CD4-positive, alpha-beta T cell (primary cell): ENCODE data around the gene TMEM131. TPM values are rescaled to one million over a fixed set of nuclear protein-coding genes. Genes with fewer than 3 reads are reported as not detected.

Experiments
- ATAC-seq: fragments of 200-7000 bp; cut with Tn5 transposase; one replicate; pipeline ENCODE4 v1.10.0; 2022; ENCODE audit warnings: mild to moderate bottlenecking; ENCODE audit not compliant: poor library complexity
- CTCF ChIA-PET: fragments of 350-600 bp; sonication (Branson Sonifier 250); formaldehyde crosslinking; loops from one replicate; lab custom pipeline; 2021; ENCODE audit warnings: antibody characterized with exemption, inconsistent platforms; lab: Charles Lee
- POLR2A ChIA-PET: fragments of 350-600 bp; sonication (Branson Sonifier 250); formaldehyde crosslinking; loops from one replicate; lab custom pipeline; 2021; ENCODE audit warnings: antibody characterized with exemption, inconsistent platforms; lab: Charles Lee
- DNase-seq, 14 experiments: peaks; one replicate each; pipeline ENCODE4 v3.0.0-alpha.2; 2013 to 2020; ENCODE audit warnings: mixed read lengths in 2 of 14
- H3K27ac ChIP-seq, 2 donors: one replicate each; pipeline versions ENCODE4 v1.5.1 to v1.7.0; 2013; ENCODE audit warnings: low read length in 2 of 2, low read depth in 1 of 2, mild to moderate bottlenecking in 1 of 2
- H3K27me3 ChIP-seq, 2 experiments: 1 replicate in 1 of 2; 2 replicates in 1 of 2; pipeline versions ENCODE4 v1.6.1 to v1.7.0; 2013; ENCODE audit warnings: low read length in 2 of 2, control low read depth in 1 of 2, mild to moderate bottlenecking in 1 of 2, moderate library complexity in 1 of 2; ENCODE audit not compliant: insufficient read depth in 2 of 2, control insufficient read depth in 1 of 2
- H3K36me3 ChIP-seq: one replicate; pipeline ENCODE4 v1.6.1; 2013; ENCODE audit warnings: low read length, control low read depth; ENCODE audit not compliant: insufficient read depth
- H3K4me1 ChIP-seq: one replicate; pipeline ENCODE4 v1.6.1; 2013; ENCODE audit warnings: low read length, control low read depth; ENCODE audit not compliant: insufficient read depth
- H3K4me3 ChIP-seq: one replicate; pipeline ENCODE4 v1.5.1; 2013; ENCODE audit warnings: mild to moderate bottlenecking, low read length, moderate library complexity
- H3K9me3 ChIP-seq, 2 experiments: 1 replicate in 1 of 2; 2 replicates in 1 of 2; pipeline versions ENCODE4 v1.6.1 to v1.7.0; 2013; ENCODE audit warnings: low read length in 2 of 2, mild to moderate bottlenecking in 2 of 2, control low read depth in 1 of 2, moderate library complexity in 1 of 2; ENCODE audit not compliant: control insufficient read depth in 1 of 2, insufficient read depth in 1 of 2
- H3K27ac Mint-ChIP-seq: one replicate; pipeline ENCODE4 v1.8.0; 2020; ENCODE audit warnings: mixed read lengths
- H3K27me3 Mint-ChIP-seq: one replicate; pipeline ENCODE4 v1.8.0; 2021; ENCODE audit warnings: mixed read lengths
- H3K36me3 Mint-ChIP-seq: one replicate; pipeline ENCODE4 v1.8.0; 2021; ENCODE audit warnings: low read depth, mixed read lengths
- H3K4me1 Mint-ChIP-seq: one replicate; pipeline ENCODE4 v1.8.0; 2021; ENCODE audit warnings: low read depth, mixed read lengths
- H3K4me3 Mint-ChIP-seq: one replicate; pipeline ENCODE4 v1.8.0; 2020; ENCODE audit warnings: mild to moderate bottlenecking, mixed read lengths
- H3K9me3 Mint-ChIP-seq: one replicate; pipeline ENCODE4 v1.8.0; 2020; ENCODE audit warnings: mixed read lengths
- intact Hi-C, 2 experiments: fragments of 100-400 bp; cut with DNase I in 1 of 2; cut with micrococcal nuclease in 1 of 2; formaldehyde crosslinking; loops; one replicate each; pipeline versions ENCODE4 v1.15.1 to v1.9.0; 2023 to 2025; cut with DNase I, micrococcal nuclease
- total RNA-seq, 174 experiments: library from RNA in 2 of 174; stranded (reverse) in 2 of 174; gene quantifications; one replicate each; pipeline ENCODE4 v1.2.3 and lab custom pipeline; 2021 to 2026
- TF ChIP-seq, protein P1 (sequence below): fragments of 200-600 bp; IDR thresholded peaks from one replicate; pipeline ENCODE4 v1.8.0; 2022; ENCODE audit warnings: antibody characterized with exemption, mild to moderate bottlenecking

TMEM131 gene
- total RNA-seq, 2 experiments from 2014 or later, result 29.2 to 33.6 TPM

DNA sequence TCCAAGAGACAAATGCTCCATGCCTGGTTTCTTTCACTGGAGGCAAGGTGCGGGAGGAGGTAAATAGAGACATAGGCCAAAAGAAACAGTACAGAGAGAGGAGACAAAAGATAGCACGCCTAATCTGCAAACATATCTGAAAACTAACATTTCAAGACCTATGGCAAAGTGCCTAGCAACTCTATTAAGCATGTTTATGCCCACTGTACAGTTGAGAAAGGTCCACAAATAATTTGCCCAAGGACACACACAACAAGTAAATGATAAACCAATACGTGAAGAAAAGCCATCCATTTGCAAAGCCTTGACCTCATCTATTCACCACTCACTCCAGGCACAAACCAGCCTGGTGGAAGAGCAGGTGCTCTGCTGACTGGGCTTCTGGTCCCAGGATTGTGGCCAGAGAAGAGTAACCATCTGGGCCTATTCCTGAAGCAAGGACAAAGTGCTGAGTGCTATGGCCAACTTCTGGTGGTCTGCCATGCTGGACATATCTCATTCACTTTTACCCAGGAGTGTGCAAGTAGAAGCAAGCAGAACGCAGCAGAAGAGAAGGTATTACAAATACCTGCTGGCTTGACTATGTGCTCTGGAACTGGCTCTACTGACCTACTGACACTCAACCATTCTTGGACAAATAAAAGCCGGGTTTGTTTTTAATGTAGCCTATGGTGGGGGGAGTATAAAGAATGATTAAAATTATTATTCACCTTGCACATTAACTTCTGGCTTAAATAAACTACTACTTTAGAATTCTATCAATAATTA lies 25.3 kb downstream of the TMEM131 start:
- ChIA-PET CTCF (no interaction called here), POLR2A (no interaction called here)
- Mint-ChIP-seq H3K27ac (no peak overlapping the region), H3K4me3 (no peak overlapping the region), H3K9me3 (peaks cover 9% of the 10 kb centered on the region), H3K36me3 (peaks cover 40% of the 10 kb centered on the region), H3K27me3 (no peaks in the 10 kb centered on the region), H3K4me1 (peaks cover 81% of the 10 kb centered on the region)
- Histone ChIP-seq H3K36me3 (no peaks in the 10 kb centered on the region), H3K27me3 (no peaks in the 10 kb centered on the region), H3K27ac (no peak overlapping the region), H3K9me3 (no peaks in the 10 kb centered on the region), H3K4me1 (peaks cover 11% of the 10 kb centered on the region), H3K4me3 (no peak overlapping the region)
- ATAC-seq (no peak), DNase-seq (no peak)
- TF ChIP-seq, protein P1, sequence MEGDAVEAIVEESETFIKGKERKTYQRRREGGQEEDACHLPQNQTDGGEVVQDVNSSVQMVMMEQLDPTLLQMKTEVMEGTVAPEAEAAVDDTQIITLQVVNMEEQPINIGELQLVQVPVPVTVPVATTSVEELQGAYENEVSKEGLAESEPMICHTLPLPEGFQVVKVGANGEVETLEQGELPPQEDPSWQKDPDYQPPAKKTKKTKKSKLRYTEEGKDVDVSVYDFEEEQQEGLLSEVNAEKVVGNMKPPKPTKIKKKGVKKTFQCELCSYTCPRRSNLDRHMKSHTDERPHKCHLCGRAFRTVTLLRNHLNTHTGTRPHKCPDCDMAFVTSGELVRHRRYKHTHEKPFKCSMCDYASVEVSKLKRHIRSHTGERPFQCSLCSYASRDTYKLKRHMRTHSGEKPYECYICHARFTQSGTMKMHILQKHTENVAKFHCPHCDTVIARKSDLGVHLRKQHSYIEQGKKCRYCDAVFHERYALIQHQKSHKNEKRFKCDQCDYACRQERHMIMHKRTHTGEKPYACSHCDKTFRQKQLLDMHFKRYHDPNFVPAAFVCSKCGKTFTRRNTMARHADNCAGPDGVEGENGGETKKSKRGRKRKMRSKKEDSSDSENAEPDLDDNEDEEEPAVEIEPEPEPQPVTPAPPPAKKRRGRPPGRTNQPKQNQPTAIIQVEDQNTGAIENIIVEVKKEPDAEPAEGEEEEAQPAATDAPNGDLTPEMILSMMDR, result no peak
- intact Hi-C loops, result no loop called here

DNA sequence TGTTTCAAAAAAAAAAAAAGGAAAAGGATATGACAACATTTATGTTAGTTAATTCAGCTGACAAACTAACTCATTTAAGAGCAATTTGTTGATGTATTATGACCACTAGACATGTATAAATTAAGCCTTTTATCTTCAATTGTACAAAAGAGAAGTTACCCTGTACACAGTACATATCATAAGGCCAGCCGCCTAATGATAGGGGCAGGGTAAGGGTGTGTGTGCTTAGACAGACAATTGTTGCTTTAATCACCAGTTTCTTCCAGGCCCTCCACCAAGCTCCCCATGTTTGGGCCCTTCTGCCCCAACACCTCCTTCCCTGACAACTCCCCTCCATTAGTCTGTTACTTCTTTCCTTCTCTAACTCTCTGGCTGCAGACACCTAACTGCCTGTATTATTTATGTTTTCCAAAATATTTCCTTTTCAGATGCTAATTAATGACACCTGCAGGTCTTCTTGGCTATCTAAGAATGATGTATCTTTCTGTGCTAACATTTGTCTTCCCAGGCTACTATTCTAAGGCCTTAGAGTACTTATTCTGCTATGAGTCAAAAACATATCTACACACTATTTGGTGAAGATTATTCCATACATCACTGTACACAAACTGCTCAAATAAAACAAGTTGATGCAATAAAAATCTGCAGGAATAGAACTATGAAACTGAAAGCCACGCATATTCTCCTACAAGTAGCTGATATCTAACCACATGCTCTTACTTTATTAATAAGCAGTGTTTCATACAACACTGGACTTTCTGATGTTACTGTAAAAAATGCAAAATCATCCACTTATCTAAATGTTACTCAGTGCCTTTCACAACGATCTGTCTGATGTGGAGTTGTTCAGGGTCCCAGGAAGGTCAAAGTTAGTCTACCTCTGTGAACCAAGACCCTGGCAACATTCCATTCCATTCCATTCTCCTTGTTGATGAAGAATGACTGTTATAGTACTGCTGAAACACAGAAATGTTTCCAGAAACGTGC lies 26.4 kb downstream of the TMEM131 start:
- H3K9me3 Mint-ChIP-seq, result peaks cover 9% of the 10 kb centered on the region
- H3K27me3 Mint-ChIP-seq, result no peaks in the 10 kb centered on the region
- TF ChIP-seq, protein P1, result no peak
- peaks cover 85% of the 10 kb centered on the region for H3K4me1 Mint-ChIP-seq
- H3K27ac Mint-ChIP-seq, result no peak overlapping the region
- ChIA-PET CTCF (no interaction called here), POLR2A (no interaction called here)
- Histone ChIP-seq H3K27ac (no peak overlapping the region), H3K27me3 (no peaks in the 10 kb centered on the region), H3K36me3 (no peaks in the 10 kb centered on the region), H3K4me3 (no peak overlapping the region), H3K4me1 (peaks cover 11% of the 10 kb centered on the region), H3K9me3 (no peaks in the 10 kb centered on the region)
- no peak for ATAC-seq
- intact Hi-C loops, result no loop called here
- H3K36me3 Mint-ChIP-seq, result peaks cover 29% of the 10 kb centered on the region
- H3K4me3 Mint-ChIP-seq, result no peak overlapping the region
- DNase-seq, result no peak

DNA sequence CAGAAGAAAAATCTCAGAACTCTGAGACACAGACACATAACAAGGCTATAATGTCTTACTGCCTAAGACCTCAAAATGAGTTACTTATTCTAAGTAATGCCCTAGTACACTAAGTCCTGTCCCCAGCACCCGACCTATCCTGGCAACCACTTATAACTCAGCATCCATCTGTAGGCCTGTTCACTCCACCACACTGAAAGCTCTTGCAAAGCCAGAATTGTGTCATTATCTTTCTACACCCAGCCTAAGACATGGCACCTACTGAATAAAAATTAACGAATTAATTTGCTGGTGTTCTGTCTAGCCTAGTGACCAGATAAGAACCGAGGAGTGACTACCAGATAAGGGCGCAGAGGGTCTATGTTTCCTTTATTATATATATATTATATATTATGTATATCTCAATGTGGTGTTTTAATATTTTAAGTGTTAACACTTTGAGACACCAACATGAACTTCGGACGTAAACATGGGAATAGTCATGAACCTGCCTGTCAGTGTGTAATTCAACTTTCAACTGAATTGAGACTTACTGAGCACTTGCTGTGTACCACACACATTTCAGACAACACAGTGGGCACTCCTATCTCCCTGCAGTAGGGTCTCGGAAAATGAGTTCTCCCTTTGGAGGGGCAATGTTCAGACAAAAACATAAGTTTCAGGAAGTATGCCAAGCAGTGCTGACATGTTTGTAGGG lies 27.7 kb downstream of the TMEM131 start:
- no peak for DNase-seq
- Mint-ChIP-seq H3K36me3 (peaks cover 16% of the 10 kb centered on the region), H3K27me3 (no peaks in the 10 kb centered on the region), H3K27ac (no peak overlapping the region), H3K4me3 (no peak overlapping the region), H3K9me3 (peaks cover 2% of the 10 kb centered on the region), H3K4me1 (peaks cover 83% of the 10 kb centered on the region)
- Histone ChIP-seq H3K4me1 (peaks cover 11% of the 10 kb centered on the region), H3K27ac (no peak overlapping the region), H3K9me3 (no peaks in the 10 kb centered on the region), H3K4me3 (no peak overlapping the region), H3K36me3 (no peaks in the 10 kb centered on the region), H3K27me3 (no peaks in the 10 kb centered on the region)
- TF ChIP-seq, protein P1, result no peak
- CTCF ChIA-PET, result interaction anchor here (0.6 kb wide), 1 partner anchor 168 kb away, joined by 4 read pairs; no protein-coding TSS in a partner anchor
- ATAC-seq, result no peak
- POLR2A ChIA-PET, result no interaction called here
- intact Hi-C loops, result no loop called here
